HepG2 (cell line): ENCODE results near the gene SOCS1. TPM values are rescaled to one million over a fixed set of nuclear protein-coding genes. Genes with fewer than 3 reads are reported as not detected.

Experiments
- ATRX ChIP-seq: sonication (generic); formaldehyde crosslinking; IDR thresholded peaks from 2 replicates; pipeline ENCODE4 v1.4.0; 2020; ENCODE audit warnings: missing genetic modification reagents, borderline replicate concordance
- CHD4 ChIP-seq: fragments of 200-600 bp; sonication (generic); IDR thresholded peaks from 2 replicates; pipeline ENCODE4 v1.7.0; 2017; ENCODE audit warnings: mild to moderate bottlenecking, low read length, borderline replicate concordance
- MZF1 ChIP-seq: sonication (generic); formaldehyde crosslinking; IDR thresholded peaks from 2 replicates; pipeline ENCODE4 v1.8.1; 2023; ENCODE audit warnings: mild to moderate bottlenecking, missing genetic modification reagents, borderline replicate concordance
- POLR2AphosphoS2 ChIP-seq: IDR thresholded peaks from 2 replicates; pipeline ENCODE4 v1.6.1; 2011; ENCODE audit warnings: low read depth, low read length, improper control_type of control experiment
- SMAD3 ChIP-seq: sonication (generic); formaldehyde crosslinking; IDR thresholded peaks from 2 replicates; pipeline ENCODE4 v1.4.0; 2020; ENCODE audit warnings: missing genetic modification reagents
- ZFP62 ChIP-seq: sonication (generic); formaldehyde crosslinking; IDR thresholded peaks from 2 replicates; pipeline ENCODE4 v1.4.0; 2020; ENCODE audit warnings: missing genetic modification reagents
- ZKSCAN1 ChIP-seq: fragments of 150-350 bp; IDR thresholded peaks from 2 replicates; pipeline ENCODE4 v1.6.1; 2014; ENCODE audit warnings: low read length
- ZMAT3 ChIP-seq: sonication (generic); formaldehyde crosslinking; conservative IDR thresholded peaks from 2 replicates; pipeline ENCODE4 v1.7.0; 2021; ENCODE audit warnings: missing genetic modification reagents
- ZNF121 ChIP-seq: sonication (generic); formaldehyde crosslinking; IDR thresholded peaks from 2 replicates; pipeline ENCODE4 v1.5.0; 2020; ENCODE audit warnings: mild to moderate bottlenecking, missing genetic modification reagents
- ZNF850 ChIP-seq: sonication (generic); formaldehyde crosslinking; conservative IDR thresholded peaks from 2 replicates; pipeline ENCODE4 v1.9.0; 2021; ENCODE audit warnings: mild to moderate bottlenecking, missing genetic modification reagents
- polyA plus RNA-seq, 8 experiments: library from polyadenylated mRNA; depleted of rRNA in 3 of 8; stranded (reverse) in 7 of 8; unstranded in 1 of 8; fragments of >200 nt; fragmentation: Illumina TruSeq in 4 of 8; extraction: Trizol in 4 of 8; gene quantifications; 2 replicates each; pipeline versions ENCODE4 v1.2.1 to v1.2.3, GENCODE V29; 2011 to 2016; ENCODE audit warnings: low read depth in 4 of 8, missing spikeins in 1 of 8, mixed read lengths in 1 of 8; ENCODE audit not compliant: insufficient read depth in 1 of 8
- total RNA-seq, 5 experiments: library from RNA; depleted of rRNA; stranded (reverse); fragments of >200 nt; fragmentation: Illumina TruSeq; extraction: Trizol; gene quantifications; 2 replicates each; pipeline ENCODE4 v1.2.3, GENCODE V29; 2016; ENCODE audit warnings: low read depth in 1 of 5
- TF ChIP-seq, protein P1 (sequence below), 2 experiments: fragments of 450-650 bp in 1 of 2; sonication (generic) in 1 of 2; formaldehyde crosslinking in 1 of 2; IDR thresholded peaks; 2 replicates each; pipeline versions ENCODE4 v1.6.1 to v1.8.0; 2016 to 2022; ENCODE audit warnings: antibody characterized with exemption in 1 of 2, mild to moderate bottlenecking in 1 of 2, missing genetic modification reagents in 1 of 2
- TF ChIP-seq, protein P2 (sequence below): sonication (generic); formaldehyde crosslinking; IDR thresholded peaks from 2 replicates; pipeline ENCODE4 v1.8.0; 2022; ENCODE audit warnings: missing genetic modification reagents, mild to moderate bottlenecking, borderline replicate concordance
- TF ChIP-seq, protein P3 (sequence below): sonication (generic); formaldehyde crosslinking; IDR thresholded peaks from 2 replicates; pipeline ENCODE4 v1.4.0; 2020; ENCODE audit warnings: missing genetic modification reagents
- TF ChIP-seq, protein P4 (sequence below): sonication (generic); formaldehyde crosslinking; IDR thresholded peaks from 2 replicates; pipeline ENCODE4 v1.4.0; 2020; ENCODE audit warnings: missing genetic modification reagents

The SOCS1 gene
- total and polyA plus RNA-seq, 2 of the 13 experiments (the other 11 are each of a cell fraction or from before 2014, with no cell fraction given): 5.3 to 6.3 TPM

DNA sequence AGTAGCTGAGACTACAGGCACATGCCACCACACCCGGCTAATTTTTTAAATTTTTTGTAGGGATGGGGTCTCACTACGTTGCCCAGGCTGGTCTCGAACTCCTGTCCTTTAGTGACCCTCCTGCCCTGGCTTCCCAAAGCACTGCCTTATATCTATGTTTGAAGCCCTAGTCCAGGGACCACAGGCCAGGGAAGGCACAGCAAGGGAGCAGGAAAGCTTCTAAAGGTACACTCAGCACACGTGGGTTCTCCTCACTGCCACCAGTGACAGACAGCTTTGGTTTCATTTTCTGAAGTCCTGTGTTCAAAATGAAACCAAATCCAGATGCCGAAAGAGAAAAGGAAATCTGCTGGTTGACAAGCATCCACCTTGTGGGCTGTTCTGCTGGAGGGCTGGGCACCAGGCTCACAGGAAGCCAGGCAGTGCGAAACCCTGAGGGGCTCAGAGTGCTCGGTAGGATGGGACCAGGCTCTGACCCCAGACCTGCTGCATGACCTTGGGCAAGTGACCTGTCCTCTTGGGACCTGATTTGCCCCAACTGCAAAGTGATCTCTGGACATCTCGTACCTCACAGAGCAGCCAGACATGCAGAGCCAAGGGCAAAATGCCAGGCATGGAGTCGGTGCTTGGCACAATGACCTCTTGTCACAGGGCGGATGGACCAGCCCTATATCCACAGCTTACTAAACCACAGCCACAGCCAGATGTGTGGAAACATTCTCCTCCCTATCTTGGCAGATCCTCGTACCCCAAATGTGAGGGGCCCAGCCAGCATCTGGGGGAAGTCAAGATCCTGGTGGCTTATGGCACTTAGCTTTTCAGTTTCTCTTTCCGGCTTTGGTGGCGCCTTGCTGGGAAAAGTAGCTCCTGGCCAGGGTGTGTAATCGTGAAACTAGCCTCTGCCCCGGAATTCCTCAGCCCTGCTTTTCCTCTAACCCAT is 2.8 kb upstream of the SOCS1 start (continued):
- TF ChIP-seq, protein P1, sequence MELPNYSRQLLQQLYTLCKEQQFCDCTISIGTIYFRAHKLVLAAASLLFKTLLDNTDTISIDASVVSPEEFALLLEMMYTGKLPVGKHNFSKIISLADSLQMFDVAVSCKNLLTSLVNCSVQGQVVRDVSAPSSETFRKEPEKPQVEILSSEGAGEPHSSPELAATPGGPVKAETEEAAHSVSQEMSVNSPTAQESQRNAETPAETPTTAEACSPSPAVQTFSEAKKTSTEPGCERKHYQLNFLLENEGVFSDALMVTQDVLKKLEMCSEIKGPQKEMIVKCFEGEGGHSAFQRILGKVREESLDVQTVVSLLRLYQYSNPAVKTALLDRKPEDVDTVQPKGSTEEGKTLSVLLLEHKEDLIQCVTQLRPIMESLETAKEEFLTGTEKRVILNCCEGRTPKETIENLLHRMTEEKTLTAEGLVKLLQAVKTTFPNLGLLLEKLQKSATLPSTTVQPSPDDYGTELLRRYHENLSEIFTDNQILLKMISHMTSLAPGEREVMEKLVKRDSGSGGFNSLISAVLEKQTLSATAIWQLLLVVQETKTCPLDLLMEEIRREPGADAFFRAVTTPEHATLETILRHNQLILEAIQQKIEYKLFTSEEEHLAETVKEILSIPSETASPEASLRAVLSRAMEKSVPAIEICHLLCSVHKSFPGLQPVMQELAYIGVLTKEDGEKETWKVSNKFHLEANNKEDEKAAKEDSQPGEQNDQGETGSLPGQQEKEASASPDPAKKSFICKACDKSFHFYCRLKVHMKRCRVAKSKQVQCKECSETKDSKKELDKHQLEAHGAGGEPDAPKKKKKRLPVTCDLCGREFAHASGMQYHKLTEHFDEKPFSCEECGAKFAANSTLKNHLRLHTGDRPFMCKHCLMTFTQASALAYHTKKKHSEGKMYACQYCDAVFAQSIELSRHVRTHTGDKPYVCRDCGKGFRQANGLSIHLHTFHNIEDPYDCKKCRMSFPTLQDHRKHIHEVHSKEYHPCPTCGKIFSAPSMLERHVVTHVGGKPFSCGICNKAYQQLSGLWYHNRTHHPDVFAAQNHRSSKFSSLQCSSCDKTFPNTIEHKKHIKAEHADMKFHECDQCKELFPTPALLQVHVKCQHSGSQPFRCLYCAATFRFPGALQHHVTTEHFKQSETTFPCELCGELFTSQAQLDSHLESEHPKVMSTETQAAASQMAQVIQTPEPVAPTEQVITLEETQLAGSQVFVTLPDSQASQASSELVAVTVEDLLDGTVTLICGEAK (IDR thresholded peaks at IDR 0.05): no peak
- TF ChIP-seq, protein P1 (CRISPR knock-in tag; IDR thresholded peaks at IDR 0.05): no peak
- TF ChIP-seq POLR2AphosphoS2 (no peak), SMAD3 (CRISPR knock-in tag) (peak; percentile 29; the same call in 1 of the 2 replicates), MZF1 (CRISPR knock-in tag) (no peak), ZFP62 (CRISPR knock-in tag) (no peak), ZMAT3 (CRISPR knock-in tag) (0 out of 2 replicates have a peak, but pooled peaks have one; percentile 72), ATRX (CRISPR knock-in tag) (no peak), ZKSCAN1 (0 out of 2 replicates have a peak, but pooled peaks have one; percentile 3), ZNF850 (no peak), CHD4 (no peak), ZNF121 (CRISPR knock-in tag) (peak; percentile 99)
- TF ChIP-seq, protein P2, sequence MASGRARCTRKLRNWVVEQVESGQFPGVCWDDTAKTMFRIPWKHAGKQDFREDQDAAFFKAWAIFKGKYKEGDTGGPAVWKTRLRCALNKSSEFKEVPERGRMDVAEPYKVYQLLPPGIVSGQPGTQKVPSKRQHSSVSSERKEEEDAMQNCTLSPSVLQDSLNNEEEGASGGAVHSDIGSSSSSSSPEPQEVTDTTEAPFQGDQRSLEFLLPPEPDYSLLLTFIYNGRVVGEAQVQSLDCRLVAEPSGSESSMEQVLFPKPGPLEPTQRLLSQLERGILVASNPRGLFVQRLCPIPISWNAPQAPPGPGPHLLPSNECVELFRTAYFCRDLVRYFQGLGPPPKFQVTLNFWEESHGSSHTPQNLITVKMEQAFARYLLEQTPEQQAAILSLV: peak; percentile 28; the same call in 1 of the 2 replicates
- TF ChIP-seq, protein P3, sequence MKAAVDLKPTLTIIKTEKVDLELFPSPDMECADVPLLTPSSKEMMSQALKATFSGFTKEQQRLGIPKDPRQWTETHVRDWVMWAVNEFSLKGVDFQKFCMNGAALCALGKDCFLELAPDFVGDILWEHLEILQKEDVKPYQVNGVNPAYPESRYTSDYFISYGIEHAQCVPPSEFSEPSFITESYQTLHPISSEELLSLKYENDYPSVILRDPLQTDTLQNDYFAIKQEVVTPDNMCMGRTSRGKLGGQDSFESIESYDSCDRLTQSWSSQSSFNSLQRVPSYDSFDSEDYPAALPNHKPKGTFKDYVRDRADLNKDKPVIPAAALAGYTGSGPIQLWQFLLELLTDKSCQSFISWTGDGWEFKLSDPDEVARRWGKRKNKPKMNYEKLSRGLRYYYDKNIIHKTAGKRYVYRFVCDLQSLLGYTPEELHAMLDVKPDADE: no peak
- TF ChIP-seq, protein P4, sequence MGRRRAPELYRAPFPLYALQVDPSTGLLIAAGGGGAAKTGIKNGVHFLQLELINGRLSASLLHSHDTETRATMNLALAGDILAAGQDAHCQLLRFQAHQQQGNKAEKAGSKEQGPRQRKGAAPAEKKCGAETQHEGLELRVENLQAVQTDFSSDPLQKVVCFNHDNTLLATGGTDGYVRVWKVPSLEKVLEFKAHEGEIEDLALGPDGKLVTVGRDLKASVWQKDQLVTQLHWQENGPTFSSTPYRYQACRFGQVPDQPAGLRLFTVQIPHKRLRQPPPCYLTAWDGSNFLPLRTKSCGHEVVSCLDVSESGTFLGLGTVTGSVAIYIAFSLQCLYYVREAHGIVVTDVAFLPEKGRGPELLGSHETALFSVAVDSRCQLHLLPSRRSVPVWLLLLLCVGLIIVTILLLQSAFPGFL (CRISPR knock-in tag): no peak
